ENCODE data around the gene DPP9.
"Not testable (repeated sequence)": the region's sequence is repeated elsewhere in the genome, so short reads cannot be mapped to it uniquely, and the experiment has no call there.

DPP9 gene

GRCh38 chr19:4738734-4739133 is 15.1 kb upstream of the DPP9 start:
- DNase-seq (ENCODE audit: low read depth): no peak

GRCh38 chr19:4737955-4738600 is 14.4 kb upstream of the DPP9 start:
- no peak for DNase-seq (ENCODE audit: low read depth)

GRCh38 chr19:4733755-4734345 is 10.2 kb upstream of the DPP9 start:
- DNase-seq (ENCODE audit: low read depth): no peak

DNA sequence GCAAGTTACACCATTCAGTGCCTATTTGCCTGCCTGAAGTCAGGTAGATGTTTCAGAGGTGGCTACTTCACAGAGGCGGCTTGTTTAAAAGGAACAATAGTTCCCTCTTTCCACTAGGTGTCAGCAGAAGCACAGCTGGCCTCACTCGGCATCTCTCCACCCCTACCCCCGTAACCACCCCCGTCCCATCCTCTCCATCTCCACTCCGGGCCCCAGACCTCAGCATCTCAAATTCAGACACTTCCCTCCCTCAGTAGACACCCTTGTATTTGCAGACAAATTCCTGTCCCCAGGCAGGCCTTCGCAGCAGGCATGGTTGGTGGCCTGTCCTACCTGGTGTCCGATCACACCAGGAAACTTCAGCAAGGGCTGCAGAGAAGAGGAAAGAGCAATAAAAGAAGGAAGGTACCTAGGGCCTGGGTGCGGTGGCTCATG is 9.1 kb upstream of the DPP9 start:
- peak; percentile 21 for DNase-seq (ENCODE audit: low read depth)

- peak; percentile 57 for DNase-seq (ENCODE audit: low read depth)
Measured at GRCh38 chr19:4730740-4731171, 7.1 kb upstream of the DPP9 start.

DNA sequence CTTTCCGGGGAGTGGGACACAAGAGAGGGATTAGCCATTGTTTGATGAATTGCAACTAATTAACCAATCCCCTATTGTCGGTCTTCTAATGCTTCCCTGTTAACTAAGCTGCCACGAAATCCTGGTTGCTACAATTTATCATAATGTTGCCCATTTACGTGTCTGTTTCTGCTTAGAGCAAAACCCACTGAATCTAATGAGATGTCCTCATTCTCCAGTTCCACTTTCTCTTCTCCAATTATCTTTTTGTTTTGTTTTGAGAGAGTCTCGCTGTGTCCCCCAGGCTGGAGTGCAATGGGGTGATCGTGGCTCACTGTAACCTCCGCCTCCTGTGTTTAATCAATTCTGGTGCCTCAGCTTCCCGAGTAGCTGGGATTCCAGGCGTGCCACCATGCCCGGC is 5.2 kb upstream of the DPP9 start:
- DNase-seq (ENCODE audit: low read depth): no peak

- DNase-seq (ENCODE audit: low read depth): no peak
Measured at GRCh38 chr19:4722671-4723594, 709 bp downstream of the DPP9 start.

DNA sequence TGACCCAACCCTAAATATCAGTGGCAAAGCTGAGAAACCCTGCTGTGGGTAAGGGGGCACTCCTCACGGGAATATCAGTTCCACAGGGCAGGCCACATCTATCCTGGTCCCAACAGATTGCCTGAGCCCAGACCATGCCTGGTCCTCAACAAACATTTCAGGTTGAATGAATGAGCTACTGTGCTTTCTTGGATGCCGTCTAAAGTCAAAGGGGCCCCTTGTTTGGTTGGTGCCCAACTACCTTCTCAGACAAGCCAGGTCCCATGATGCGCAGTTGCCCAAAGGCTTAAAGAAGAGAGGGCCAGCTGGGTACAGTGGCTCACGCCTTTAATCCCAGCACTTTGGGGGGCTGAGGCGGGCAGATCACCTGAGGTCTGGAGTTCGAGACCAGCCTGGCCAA is 2.4 kb downstream of the DPP9 start:
- no peak for DNase-seq (ENCODE audit: low read depth)

GRCh38 chr19:4720037-4720700 is 3.5 kb downstream of the DPP9 start:
- DNase-seq (ENCODE audit: low read depth): no peak

- no peak for DNase-seq (ENCODE audit: low read depth)
Measured at GRCh38 chr19:4719499-4719866, 4.2 kb downstream of the DPP9 start.

DNA sequence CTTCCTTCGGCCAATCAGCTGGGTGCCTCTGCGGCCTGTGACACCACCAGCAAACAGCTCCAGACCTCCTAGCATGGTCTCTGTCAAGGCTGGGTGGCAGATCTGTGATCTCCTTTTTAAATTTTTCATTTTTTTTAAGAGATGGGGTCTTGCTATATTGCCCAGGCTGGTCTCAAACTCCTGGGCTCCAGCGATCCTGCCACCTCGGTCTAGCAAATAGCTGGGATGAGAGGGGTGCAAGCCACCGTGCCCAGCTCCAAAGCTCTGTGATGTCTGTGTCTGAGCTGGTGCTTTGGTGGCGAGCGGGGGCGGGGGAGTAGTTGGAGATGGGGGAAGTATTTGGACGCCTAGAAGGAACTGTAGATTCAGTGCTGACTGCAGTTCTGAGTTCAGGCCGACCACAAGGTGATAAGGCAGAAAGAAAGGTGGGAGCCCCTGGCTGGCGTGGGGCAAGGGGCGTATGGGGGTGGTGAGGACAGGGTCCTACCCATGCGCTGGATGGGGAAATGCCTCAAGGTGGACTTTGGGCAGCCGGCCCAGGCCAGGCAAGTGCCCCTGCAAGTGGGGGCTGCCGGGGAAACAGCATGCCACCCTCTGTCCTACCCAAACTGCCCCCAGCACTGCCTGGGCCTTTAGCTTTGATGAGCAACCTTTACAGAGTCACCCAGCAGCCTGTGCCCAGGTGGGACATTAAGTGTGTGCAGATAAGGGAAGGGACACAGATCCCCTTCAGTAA is 5.5 kb downstream of the DPP9 start:
- no peak for DNase-seq (ENCODE audit: low read depth)

GRCh38 chr19:4717191-4717965 is 6.3 kb downstream of the DPP9 start:
- no peak for DNase-seq (ENCODE audit: low read depth)

GRCh38 chr19:4715529-4716221 is 8.0 kb downstream of the DPP9 start:
- DNase-seq (ENCODE audit: low read depth): no peak

DNA sequence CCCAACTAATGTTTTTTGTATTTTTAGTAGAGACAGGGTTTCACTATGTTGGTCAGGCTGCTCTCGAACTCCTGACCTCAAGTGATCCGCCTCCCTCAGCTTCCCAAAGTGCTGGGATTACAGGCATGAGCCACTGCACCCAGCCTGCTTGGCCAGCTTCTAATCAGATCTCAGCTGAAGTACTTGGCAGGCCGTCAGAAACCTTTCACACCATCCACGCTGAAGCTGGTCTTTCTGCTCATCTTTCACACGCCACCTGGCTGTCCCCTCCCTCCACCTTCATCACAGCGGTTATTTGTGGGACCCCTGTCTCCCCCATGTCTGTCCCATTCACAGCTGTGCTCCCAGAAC is 8.5 kb downstream of the DPP9 start:
- DNase-seq (ENCODE audit: low read depth): not testable (repeated sequence)

DNA sequence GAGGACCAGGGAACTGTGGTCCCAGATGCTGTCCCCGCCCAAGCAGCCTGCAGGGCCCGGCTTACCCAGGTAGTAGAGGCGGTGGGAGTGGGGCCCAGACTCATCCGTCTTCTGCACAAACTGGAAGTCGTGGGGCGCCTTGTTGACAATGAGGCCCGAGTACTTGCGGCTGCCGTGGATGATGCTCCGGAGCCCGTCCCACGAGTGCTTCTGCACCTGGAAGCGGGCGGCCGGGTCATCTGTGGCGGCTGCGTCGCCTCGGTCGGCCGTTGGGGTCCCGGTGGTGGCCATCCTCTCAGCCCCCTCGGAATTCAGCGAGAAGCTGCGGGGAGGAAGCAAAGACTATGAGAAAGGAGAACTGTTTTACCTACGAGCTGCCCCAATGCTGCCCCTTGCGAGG is 9.6 kb downstream of the DPP9 start:
- DNase-seq (ENCODE audit: low read depth): no peak

GRCh38 chr19:4713384-4713951 is 10.2 kb downstream of the DPP9 start:
- DNase-seq (ENCODE audit: low read depth): no peak

- no peak for DNase-seq (ENCODE audit: low read depth)
Measured at GRCh38 chr19:4712771-4713170, 10.9 kb downstream of the DPP9 start.

DNA sequence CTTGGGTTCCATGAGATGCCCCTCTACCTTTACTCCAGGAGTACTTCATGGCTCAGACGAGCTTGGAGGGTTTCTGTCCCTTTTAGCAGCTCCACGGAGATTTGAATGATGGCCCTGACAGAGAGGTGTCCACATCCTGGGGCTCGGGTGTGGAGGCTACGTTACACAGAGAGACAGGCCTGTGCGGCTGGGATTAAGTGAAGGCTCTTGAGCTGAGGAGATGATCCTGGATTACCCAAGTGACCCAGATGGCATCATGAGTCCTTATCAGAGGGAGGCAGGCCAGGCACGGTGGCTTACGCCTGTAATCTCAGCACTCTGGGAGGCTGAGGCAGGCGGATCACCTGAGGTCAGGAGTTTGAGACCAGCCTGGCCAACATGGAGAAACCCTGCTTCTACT is 12.4 kb downstream of the DPP9 start:
- DNase-seq (ENCODE audit: low read depth): no peak

DNA sequence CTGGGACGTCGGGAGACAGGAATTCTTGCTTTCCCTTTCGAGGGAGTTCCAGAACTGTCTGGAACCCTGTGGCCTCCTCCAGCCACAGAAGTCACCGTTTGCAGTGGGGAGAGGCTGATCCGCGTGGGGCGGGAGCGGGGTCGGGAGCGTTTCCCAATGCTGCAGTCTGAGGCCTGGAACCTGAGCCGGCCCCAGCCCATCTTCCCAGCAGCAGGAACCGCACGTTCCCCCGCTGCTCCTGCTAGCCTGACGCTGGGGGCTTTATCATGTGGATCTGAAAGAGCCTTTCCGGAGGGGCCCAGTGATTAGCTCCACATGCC is 13.4 kb downstream of the DPP9 start:
- no peak for DNase-seq (ENCODE audit: low read depth)
